ENCODE results near the gene SPC24.

DNA sequence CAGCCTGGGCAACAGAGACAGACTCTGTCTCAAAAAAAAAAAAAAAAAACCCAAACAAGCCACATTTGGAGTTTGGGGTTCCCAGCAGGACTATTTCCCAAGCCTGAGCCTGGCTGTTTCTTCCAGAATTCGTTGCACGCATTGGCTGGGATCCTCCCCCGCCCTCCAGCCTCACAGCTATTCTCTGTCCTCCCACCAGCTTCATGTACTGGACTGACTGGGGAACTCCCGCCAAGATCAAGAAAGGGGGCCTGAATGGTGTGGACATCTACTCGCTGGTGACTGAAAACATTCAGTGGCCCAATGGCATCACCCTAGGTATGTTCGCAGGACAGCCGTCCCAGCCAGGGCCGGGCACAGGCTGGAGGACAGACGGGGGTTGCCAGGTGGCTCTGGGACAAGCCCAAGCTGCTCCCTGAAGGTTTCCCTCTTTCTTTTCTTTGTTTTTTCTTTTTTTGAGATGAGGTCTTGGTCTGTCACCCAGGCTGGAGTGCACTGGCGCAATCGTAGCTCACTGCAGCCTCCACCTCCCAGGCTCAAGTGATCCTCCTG lies 39.6 kb downstream of the SPC24 start:
- TF ChIP-seq CTCF (IDR thresholded peaks at IDR 0.05 in 2 of 3, conservative IDR thresholded peaks at IDR 0.05 in 1 of 3; ENCODE audit: insufficient read depth in 2 of 3, low read depth in 1 of 3, low read length in 3 of 3): no peak
- TF ChIP-seq POLR2AphosphoS2 (IDR thresholded peaks at IDR 0.05; ENCODE audit: low read length): no peak; the same call in 1 of the 2 replicates
- no peak for TF ChIP-seq DIDO1 (tag; IDR thresholded peaks at IDR 0.05; ENCODE audit: low read depth)
- TF ChIP-seq, protein P1, sequence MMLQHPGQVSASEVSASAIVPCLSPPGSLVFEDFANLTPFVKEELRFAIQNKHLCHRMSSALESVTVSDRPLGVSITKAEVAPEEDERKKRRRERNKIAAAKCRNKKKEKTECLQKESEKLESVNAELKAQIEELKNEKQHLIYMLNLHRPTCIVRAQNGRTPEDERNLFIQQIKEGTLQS (IDR thresholded peaks at IDR 0.05): no peak
- TF ChIP-seq, protein P1 (CRISPR knock-in tag; conservative IDR thresholded peaks at IDR 0.05): no peak
- TF ChIP-seq ZFP30 (CRISPR knock-in tag; IDR thresholded peaks at IDR 0.05; ENCODE audit: borderline replicate concordance): no peak
- TF ChIP-seq, protein P2, sequence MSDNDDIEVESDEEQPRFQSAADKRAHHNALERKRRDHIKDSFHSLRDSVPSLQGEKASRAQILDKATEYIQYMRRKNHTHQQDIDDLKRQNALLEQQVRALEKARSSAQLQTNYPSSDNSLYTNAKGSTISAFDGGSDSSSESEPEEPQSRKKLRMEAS (CRISPR knock-in tag; IDR thresholded peaks at IDR 0.05): no peak
- TF ChIP-seq ESRRB (CRISPR knock-in tag; IDR thresholded peaks at IDR 0.05; ENCODE audit: borderline replicate concordance): no peak
- TF ChIP-seq REST (IDR thresholded peaks at IDR 0.05; ENCODE audit: borderline replicate concordance): no peak
- no peak for TF ChIP-seq REST (CRISPR knock-in tag; IDR thresholded peaks at IDR 0.05; ENCODE audit: low read depth)
- no peak for TF ChIP-seq TCF7L2 (IDR thresholded peaks at IDR 0.05; ENCODE audit: low read depth, low read length)
- no peak for TF ChIP-seq ZNF311 (CRISPR knock-in tag; IDR thresholded peaks at IDR 0.05)
- no peak for TF ChIP-seq BHLHE40 (IDR thresholded peaks at IDR 0.05; ENCODE audit: low read length)
